Loucy (cell line): ENCODE data around the gene LHFPL3.

ENCODE experiments used
- H2AFZ ChIP-seq: fragments of 200-600 bp; sonication (generic); 2 replicates; pipeline ENCODE4 v1.6.0; 2016; ENCODE audit warnings: antibody characterized with exemption, mild to moderate bottlenecking, low read length, moderate library complexity
- H3F3A ChIP-seq: fragments of 200-600 bp; 2 replicates; pipeline ENCODE4 v1.6.0; 2016; ENCODE audit warnings: antibody characterized with exemption, low read depth, mild to moderate bottlenecking
- H3K27me3 ChIP-seq: fragments of 200-600 bp; sonication (generic); 2 replicates; pipeline ENCODE4 v1.6.1; 2014; ENCODE audit warnings: low read length, mild to moderate bottlenecking; ENCODE audit not compliant: insufficient read depth, poor library complexity, severe bottlenecking
- H3K36me3 ChIP-seq: fragments of 200-600 bp; sonication (generic); 2 replicates; pipeline ENCODE4 v1.6.1; 2016; ENCODE audit warnings: low read length; ENCODE audit not compliant: insufficient read depth
- H3K4me1 ChIP-seq: fragments of 200-600 bp; sonication (generic); 2 replicates; pipeline ENCODE4 v1.5.1; 2014; ENCODE audit warnings: low read length, mild to moderate bottlenecking; ENCODE audit not compliant: insufficient read depth, poor library complexity, severe bottlenecking
- H3K4me2 ChIP-seq: fragments of 200-600 bp; sonication (generic); 2 replicates; pipeline ENCODE4 v1.6.0; 2014; ENCODE audit warnings: antibody characterized with exemption, low read length, low read depth, mild to moderate bottlenecking; ENCODE audit not compliant: poor library complexity, severe bottlenecking
- H3K4me3 ChIP-seq: fragments of 200-600 bp; sonication (generic); 2 replicates; pipeline ENCODE4 v1.5.1; 2014; ENCODE audit warnings: low read length, mild to moderate bottlenecking, mixed read lengths; ENCODE audit not compliant: poor library complexity, severe bottlenecking
- H3K79me2 ChIP-seq: fragments of 200-600 bp; sonication (generic); 2 replicates; pipeline ENCODE4 v1.6.1; 2014; ENCODE audit warnings: low read length; ENCODE audit not compliant: insufficient read depth
- H3K9ac ChIP-seq: fragments of 200-600 bp; sonication (generic); 2 replicates; pipeline ENCODE4 v1.6.0; 2014; ENCODE audit warnings: mild to moderate bottlenecking, low read depth, low read length, moderate library complexity; ENCODE audit not compliant: poor library complexity, severe bottlenecking
- H3K9me2 ChIP-seq: fragments of 200-600 bp; sonication (generic); replicated peaks from 2 replicates; pipeline ENCODE4 v1.6.1; 2016; ENCODE audit warnings: low read depth, low read length, mixed read lengths
- H3K9me3 ChIP-seq: fragments of 200-600 bp; sonication (generic); 2 replicates; pipeline ENCODE4 v1.6.1; 2014; ENCODE audit warnings: mild to moderate bottlenecking, antibody characterized with exemption, low read length, low read depth; ENCODE audit not compliant: insufficient read depth
- H4K20me1 ChIP-seq: fragments of 200-600 bp; sonication (generic); 2 replicates; pipeline ENCODE4 v1.6.0; 2014; ENCODE audit warnings: antibody characterized with exemption, low read length, mild to moderate bottlenecking; ENCODE audit not compliant: insufficient read depth, poor library complexity, severe bottlenecking
- EZH2phosphoT487 ChIP-seq: fragments of 200-600 bp; IDR thresholded peaks from 2 replicates; pipeline ENCODE4 v1.6.1; 2018; ENCODE audit warnings: antibody characterized with exemption, mild to moderate bottlenecking, moderate library complexity, borderline replicate concordance
- TF ChIP-seq, protein P1 (sequence below): fragments of 200-600 bp; sonication (generic); conservative IDR thresholded peaks from 2 replicates; pipeline ENCODE4 v1.5.1; 2014; ENCODE audit warnings: mild to moderate bottlenecking, antibody characterized with exemption, low read length

The LHFPL3 gene

DNA sequence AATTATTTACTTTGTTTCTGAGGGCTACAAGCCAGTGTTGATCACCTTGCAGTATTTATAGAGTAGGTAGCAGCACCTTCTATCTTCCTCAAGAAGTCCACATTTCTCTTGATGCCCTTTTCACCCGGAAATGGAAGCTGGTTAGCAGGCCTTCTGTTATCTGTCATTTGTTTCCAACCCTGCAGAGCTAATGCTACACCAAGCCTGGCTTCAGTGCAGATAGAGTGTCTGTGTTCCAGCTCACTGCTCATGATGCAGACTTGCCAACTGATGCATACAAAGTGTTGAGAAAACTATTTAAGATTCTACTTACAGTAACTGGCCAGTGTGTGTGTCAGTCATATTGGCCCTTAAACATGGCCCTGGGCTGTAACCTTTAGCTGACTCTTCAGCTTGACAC lies 301.0 kb downstream of the LHFPL3 start:
- Histone ChIP-seq H3K27me3 (no peaks in the 10 kb centered on the region), H3K36me3 (no peaks in the 10 kb centered on the region), H3K4me1 (no peaks in the 10 kb centered on the region), H3K9me2 (no peaks in the 10 kb centered on the region), H3K9ac (no peak overlapping the region), H3F3A (no peaks in the 10 kb centered on the region), H3K79me2 (no peaks in the 10 kb centered on the region), H4K20me1 (no peaks in the 10 kb centered on the region), H2AFZ (no peak overlapping the region), H3K9me3 (no peaks in the 10 kb centered on the region), H3K4me3 (no peak overlapping the region), H3K4me2 (no peak overlapping the region)
- TF ChIP-seq, protein P1, sequence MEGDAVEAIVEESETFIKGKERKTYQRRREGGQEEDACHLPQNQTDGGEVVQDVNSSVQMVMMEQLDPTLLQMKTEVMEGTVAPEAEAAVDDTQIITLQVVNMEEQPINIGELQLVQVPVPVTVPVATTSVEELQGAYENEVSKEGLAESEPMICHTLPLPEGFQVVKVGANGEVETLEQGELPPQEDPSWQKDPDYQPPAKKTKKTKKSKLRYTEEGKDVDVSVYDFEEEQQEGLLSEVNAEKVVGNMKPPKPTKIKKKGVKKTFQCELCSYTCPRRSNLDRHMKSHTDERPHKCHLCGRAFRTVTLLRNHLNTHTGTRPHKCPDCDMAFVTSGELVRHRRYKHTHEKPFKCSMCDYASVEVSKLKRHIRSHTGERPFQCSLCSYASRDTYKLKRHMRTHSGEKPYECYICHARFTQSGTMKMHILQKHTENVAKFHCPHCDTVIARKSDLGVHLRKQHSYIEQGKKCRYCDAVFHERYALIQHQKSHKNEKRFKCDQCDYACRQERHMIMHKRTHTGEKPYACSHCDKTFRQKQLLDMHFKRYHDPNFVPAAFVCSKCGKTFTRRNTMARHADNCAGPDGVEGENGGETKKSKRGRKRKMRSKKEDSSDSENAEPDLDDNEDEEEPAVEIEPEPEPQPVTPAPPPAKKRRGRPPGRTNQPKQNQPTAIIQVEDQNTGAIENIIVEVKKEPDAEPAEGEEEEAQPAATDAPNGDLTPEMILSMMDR, result no peak
- no peak for TF ChIP-seq EZH2phosphoT487

DNA sequence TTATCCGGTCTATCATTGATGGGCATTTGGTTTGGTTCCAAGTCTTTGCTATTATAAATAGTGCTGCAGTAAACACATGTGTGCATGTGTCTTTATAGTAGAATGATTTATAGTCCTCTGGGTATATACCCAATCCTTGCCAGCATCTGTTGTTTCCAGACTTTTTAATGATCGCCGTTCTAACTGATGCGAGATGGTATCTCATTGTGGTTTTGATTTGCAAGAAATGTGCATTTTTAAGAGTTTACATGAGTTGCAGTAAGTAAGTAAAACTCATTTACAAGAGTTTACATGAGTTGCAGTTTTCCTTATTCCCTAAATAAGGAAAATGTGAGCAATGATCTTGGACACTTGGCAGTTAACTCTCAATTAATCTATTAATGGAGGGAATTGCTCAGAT lies 312.1 kb downstream of the LHFPL3 start:
- H3K79me2 ChIP-seq, result no peaks in the 10 kb centered on the region
- TF ChIP-seq, protein P1, result no peak
- no peak for TF ChIP-seq EZH2phosphoT487
- no peak overlapping the region for H3K9ac ChIP-seq
- H4K20me1 ChIP-seq, result no peaks in the 10 kb centered on the region
- no peak overlapping the region for H3K4me3 ChIP-seq
- H3K9me2 ChIP-seq, result no peaks in the 10 kb centered on the region
- no peaks in the 10 kb centered on the region for H3K27me3 ChIP-seq
- no peak overlapping the region for H3K4me2 ChIP-seq
- no peaks in the 10 kb centered on the region for H3K36me3 ChIP-seq
- H3F3A ChIP-seq, result no peaks in the 10 kb centered on the region
- H2AFZ ChIP-seq, result no peak overlapping the region
- H3K4me1 ChIP-seq, result no peaks in the 10 kb centered on the region
- no peaks in the 10 kb centered on the region for H3K9me3 ChIP-seq

DNA sequence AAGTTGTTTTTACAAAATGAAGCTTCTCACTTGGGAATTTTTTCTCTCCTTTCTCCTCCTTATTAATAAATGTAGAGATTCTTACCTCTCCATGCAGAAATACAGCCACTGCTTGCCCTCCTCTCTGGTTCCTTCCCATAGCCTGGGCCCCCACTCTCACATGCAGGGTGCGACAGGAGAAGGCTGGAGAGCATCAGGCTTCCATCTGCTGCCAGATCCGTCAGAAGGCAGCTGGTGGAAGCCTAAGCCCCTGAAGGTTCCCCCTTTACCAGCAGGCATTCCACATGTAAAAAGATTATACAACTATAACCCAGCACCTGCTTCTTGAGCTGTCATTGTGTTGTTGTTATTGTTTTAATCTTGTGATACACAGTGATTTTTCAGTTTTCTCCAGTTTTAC lies 314.2 kb downstream of the LHFPL3 start:
- TF ChIP-seq, protein P1, result no peak
- TF ChIP-seq EZH2phosphoT487, result no peak
- H3K36me3 ChIP-seq, result no peaks in the 10 kb centered on the region
- no peaks in the 10 kb centered on the region for H4K20me1 ChIP-seq
- no peaks in the 10 kb centered on the region for H3F3A ChIP-seq
- no peaks in the 10 kb centered on the region for H3K9me2 ChIP-seq
- H3K9ac ChIP-seq, result no peak overlapping the region
- no peaks in the 10 kb centered on the region for H3K9me3 ChIP-seq
- no peaks in the 10 kb centered on the region for H3K27me3 ChIP-seq
- no peaks in the 10 kb centered on the region for H3K79me2 ChIP-seq
- H3K4me3 ChIP-seq, result no peak overlapping the region
- H3K4me1 ChIP-seq, result no peaks in the 10 kb centered on the region
- H3K4me2 ChIP-seq, result no peak overlapping the region
- H2AFZ ChIP-seq, result no peak overlapping the region
